Caco-2 (cell line): ENCODE measurements around the gene IGF1. TPM values are rescaled to one million over a fixed set of nuclear protein-coding genes. Genes with fewer than 3 reads are reported as not detected.

Experiments used
- BruUV-seq: library from RNA; stranded (reverse); fragments of 400-500 nt; replicated peaks from 2 replicates; lab custom pipeline; 2021; lab: Mats Ljungman, UMichigan
- CTCF ChIA-PET: fragments of 300-600 bp; sonication (Branson Sonifier 250); formaldehyde crosslinking; loops from one replicate; lab custom pipeline; 2022; ENCODE audit warnings: antibody characterized with exemption; lab: Charles Lee
- POLR2A ChIA-PET: fragments of 300-600 bp; sonication (Branson Sonifier 250); formaldehyde crosslinking; loops from one replicate; lab custom pipeline; 2022; ENCODE audit warnings: antibody characterized with exemption; lab: Charles Lee
- DNase-seq, 2 experiments: peaks; one replicate each; pipeline versions ENCODE4 v3.0.0 to v3.0.0-alpha.2; 2020 to 2022
- H3K27me3 ChIP-seq: replicated peaks from 2 replicates; pipeline ENCODE4 v1.6.0; 2011; ENCODE audit warnings: low read length; ENCODE audit not compliant: control insufficient read depth, insufficient read depth
- H3K36me3 ChIP-seq: 2 replicates; pipeline ENCODE4 v1.5.1; 2011; ENCODE audit warnings: low read length; ENCODE audit not compliant: control insufficient read depth, insufficient read depth
- H3K4me1 ChIP-seq: fragments of 250-450 bp; sonication (Bioruptor Pico); 2 replicates; pipeline ENCODE4 v1.5.1; 2020; ENCODE audit warnings: mild to moderate bottlenecking
- H3K4me3 ChIP-seq: 2 replicates; pipeline ENCODE4 v1.5.1; 2011; ENCODE audit warnings: low read depth, mild to moderate bottlenecking, control low read depth, low read length
- H3K9me3 ChIP-seq: fragments of 250-450 bp; sonication (Bioruptor Pico); 2 replicates; pipeline ENCODE4 v1.5.1; 2020; ENCODE audit warnings: mild to moderate bottlenecking, moderate library complexity
- H3K27ac Mint-ChIP-seq: one replicate; pipeline ENCODE4 v1.8.0; 2022; ENCODE audit warnings: mixed read lengths; ENCODE audit not compliant: unreplicated experiment
- H3K27me3 Mint-ChIP-seq: one replicate; pipeline ENCODE4 v1.8.0; 2022; ENCODE audit warnings: mixed read lengths; ENCODE audit not compliant: insufficient read depth, unreplicated experiment
- H3K36me3 Mint-ChIP-seq: one replicate; pipeline ENCODE4 v1.8.0; 2022; ENCODE audit warnings: mild to moderate bottlenecking, mixed read lengths; ENCODE audit not compliant: insufficient read depth, unreplicated experiment
- H3K4me1 Mint-ChIP-seq: one replicate; pipeline ENCODE4 v1.8.0; 2022; ENCODE audit warnings: low read depth, mixed read lengths; ENCODE audit not compliant: unreplicated experiment
- H3K4me3 Mint-ChIP-seq: one replicate; pipeline ENCODE4 v1.8.0; 2022; ENCODE audit warnings: mild to moderate bottlenecking, moderate library complexity, mixed read lengths; ENCODE audit not compliant: unreplicated experiment
- H3K9me3 Mint-ChIP-seq: one replicate; pipeline ENCODE4 v1.8.0; 2022; ENCODE audit warnings: mixed read lengths; ENCODE audit not compliant: unreplicated experiment
- intact Hi-C: fragments of 100-400 bp; cut with micrococcal nuclease; formaldehyde crosslinking; loops from one replicate; pipeline ENCODE4 v1.10.0; 2022; ENCODE audit not compliant: unreplicated experiment
- total RNA-seq: library from RNA; stranded (reverse); gene quantifications from 2 replicates; pipeline ENCODE4 v1.2.3, GENCODE V29; 2022
- TF ChIP-seq, protein P1 (sequence below), 2 experiments: fragments of 200-600 bp in 1 of 2; IDR thresholded peaks; 1 replicate in 1 of 2; 2 replicates in 1 of 2; pipeline versions ENCODE4 v1.5.1 to v1.8.0; 2011 to 2022; ENCODE audit warnings: antibody characterized with exemption in 1 of 2, control low read depth in 1 of 2, inconsistent platforms in 1 of 2, low read depth in 1 of 2, low read length in 1 of 2, mild to moderate bottlenecking in 1 of 2, moderate library complexity in 1 of 2; ENCODE audit not compliant: insufficient read depth in 1 of 2, severe bottlenecking in 1 of 2, unreplicated experiment in 1 of 2

Gene IGF1
- total RNA-seq, 1 experiment from 2014 or later: 2.3 TPM

GRCh38 chr12:102408487-102409297 is 71.7 kb downstream of the IGF1 start:
- H3K36me3 ChIP-seq: no peaks in the 10 kb centered on the region
- no peak overlapping the region for H3K4me3 ChIP-seq
- H3K4me1 ChIP-seq: no peaks in the 10 kb centered on the region
- no peaks in the 10 kb centered on the region for H3K36me3 Mint-ChIP-seq
- intact Hi-C loops: no loop called here
- DNase-seq: no peak
- H3K9me3 ChIP-seq: no peaks in the 10 kb centered on the region
- no peak overlapping the region for H3K27ac Mint-ChIP-seq
- H3K4me3 Mint-ChIP-seq: no peak overlapping the region
- ChIA-PET CTCF (no interaction called here), POLR2A (no interaction called here)
- no peaks in the 10 kb centered on the region for H3K27me3 Mint-ChIP-seq
- no peaks in the 10 kb centered on the region for H3K27me3 ChIP-seq
- TF ChIP-seq, protein P1, sequence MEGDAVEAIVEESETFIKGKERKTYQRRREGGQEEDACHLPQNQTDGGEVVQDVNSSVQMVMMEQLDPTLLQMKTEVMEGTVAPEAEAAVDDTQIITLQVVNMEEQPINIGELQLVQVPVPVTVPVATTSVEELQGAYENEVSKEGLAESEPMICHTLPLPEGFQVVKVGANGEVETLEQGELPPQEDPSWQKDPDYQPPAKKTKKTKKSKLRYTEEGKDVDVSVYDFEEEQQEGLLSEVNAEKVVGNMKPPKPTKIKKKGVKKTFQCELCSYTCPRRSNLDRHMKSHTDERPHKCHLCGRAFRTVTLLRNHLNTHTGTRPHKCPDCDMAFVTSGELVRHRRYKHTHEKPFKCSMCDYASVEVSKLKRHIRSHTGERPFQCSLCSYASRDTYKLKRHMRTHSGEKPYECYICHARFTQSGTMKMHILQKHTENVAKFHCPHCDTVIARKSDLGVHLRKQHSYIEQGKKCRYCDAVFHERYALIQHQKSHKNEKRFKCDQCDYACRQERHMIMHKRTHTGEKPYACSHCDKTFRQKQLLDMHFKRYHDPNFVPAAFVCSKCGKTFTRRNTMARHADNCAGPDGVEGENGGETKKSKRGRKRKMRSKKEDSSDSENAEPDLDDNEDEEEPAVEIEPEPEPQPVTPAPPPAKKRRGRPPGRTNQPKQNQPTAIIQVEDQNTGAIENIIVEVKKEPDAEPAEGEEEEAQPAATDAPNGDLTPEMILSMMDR (IDR thresholded peaks at IDR 0.05; ENCODE audit: insufficient read depth in 1 of 2, low read depth in 1 of 2, low read length in 1 of 2, severe bottlenecking in 1 of 2, unreplicated experiment in 1 of 2): no peak
- BruUV-seq: no TSS peak
- H3K9me3 Mint-ChIP-seq: peaks cover 9% of the 10 kb centered on the region
- H3K4me1 Mint-ChIP-seq: no peaks in the 10 kb centered on the region

GRCh38 chr12:102407776-102408486 is 72.4 kb downstream of the IGF1 start:
- intact Hi-C loops: no loop called here
- ChIA-PET POLR2A (no interaction called here), CTCF (no interaction called here)
- Mint-ChIP-seq H3K27me3 (no peaks in the 10 kb centered on the region), H3K9me3 (peaks cover 9% of the 10 kb centered on the region), H3K36me3 (no peaks in the 10 kb centered on the region), H3K4me3 (no peak overlapping the region), H3K4me1 (no peaks in the 10 kb centered on the region), H3K27ac (no peak overlapping the region)
- H3K4me1 ChIP-seq: no peaks in the 10 kb centered on the region
- no peaks in the 10 kb centered on the region for H3K36me3 ChIP-seq
- no peaks in the 10 kb centered on the region for H3K9me3 ChIP-seq
- TF ChIP-seq, protein P1 (IDR thresholded peaks at IDR 0.05; ENCODE audit: insufficient read depth in 1 of 2, low read depth in 1 of 2, low read length in 1 of 2, severe bottlenecking in 1 of 2, unreplicated experiment in 1 of 2): no peak
- no peak overlapping the region for H3K4me3 ChIP-seq
- BruUV-seq: no TSS peak
- DNase-seq: no peak
- H3K27me3 ChIP-seq: no peaks in the 10 kb centered on the region

DNA sequence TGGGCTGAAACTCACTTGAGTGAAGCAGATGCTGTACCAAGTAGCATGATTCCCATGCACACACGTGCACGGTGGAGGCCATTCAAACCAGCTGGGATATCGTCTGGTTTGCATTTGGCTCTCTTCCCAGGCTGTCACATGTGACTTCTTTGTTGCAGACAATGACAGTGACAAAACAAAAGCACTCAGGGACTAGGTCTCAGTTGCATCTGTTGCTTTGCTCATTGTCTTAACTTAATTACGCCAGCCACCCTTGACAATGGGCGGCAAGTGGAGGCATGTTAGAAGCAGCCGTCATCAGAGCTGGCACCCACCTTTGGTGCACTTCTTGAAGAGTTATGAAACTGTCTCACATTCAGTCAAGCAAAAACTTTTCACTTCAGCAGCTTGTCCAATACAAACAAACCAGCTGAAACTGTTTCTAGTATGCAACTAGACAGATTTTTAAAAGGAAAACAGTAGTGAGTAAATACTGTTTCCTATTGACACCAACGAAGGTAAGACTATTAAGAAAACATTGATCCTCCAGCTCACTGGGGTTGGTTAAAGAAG is 74.3 kb downstream of the IGF1 start:
- no peaks in the 10 kb centered on the region for H3K36me3 Mint-ChIP-seq
- no peak for DNase-seq
- ChIA-PET CTCF (no interaction called here), POLR2A (no interaction called here)
- H3K9me3 ChIP-seq: no peaks in the 10 kb centered on the region
- H3K27me3 ChIP-seq: no peaks in the 10 kb centered on the region
- H3K4me1 ChIP-seq: no peaks in the 10 kb centered on the region
- TF ChIP-seq, protein P1 (IDR thresholded peaks at IDR 0.05; ENCODE audit: insufficient read depth in 1 of 2, low read depth in 1 of 2, low read length in 1 of 2, severe bottlenecking in 1 of 2, unreplicated experiment in 1 of 2): no peak
- no peaks in the 10 kb centered on the region for H3K27me3 Mint-ChIP-seq
- no TSS peak for BruUV-seq
- no peaks in the 10 kb centered on the region for H3K36me3 ChIP-seq
- H3K4me3 Mint-ChIP-seq: no peak overlapping the region
- intact Hi-C loops: no loop called here
- H3K27ac Mint-ChIP-seq: no peak overlapping the region
- H3K4me3 ChIP-seq: no peak overlapping the region
- no peaks in the 10 kb centered on the region for H3K4me1 Mint-ChIP-seq
- H3K9me3 Mint-ChIP-seq: peaks cover 9% of the 10 kb centered on the region
